Measurements from ENCODE around the gene DLG2. TPM values are rescaled to one million over a fixed set of nuclear protein-coding genes. Genes with fewer than 3 reads are reported as not detected.

The DLG2 gene
- total RNA-seq, 1 donor from 2014 or later, result 5.9 TPM

GRCh38 chr11:84950569-84951270 lies 676.4 kb downstream of the DLG2 start:
- no peaks in the 10 kb centered on the region for H3K27me3 Mint-ChIP-seq

GRCh38 chr11:84947970-84948580 lies 679.1 kb downstream of the DLG2 start:
- Mint-ChIP-seq H3K9me3 (peaks cover 7% of the 10 kb centered on the region), H3K27me3 (no peaks in the 10 kb centered on the region), H3K36me3 (no peaks in the 10 kb centered on the region), H3K27ac (no peak overlapping the region), H3K4me3 (no peak overlapping the region), H3K4me1 (ENCODE audit: unreplicated experiment) (no peaks in the 10 kb centered on the region)
- no peak for TF ChIP-seq CTCF (conservative IDR thresholded peaks at IDR 0.05)
- no peak for DNase-seq (ENCODE audit: extremely low spot score, unreplicated experiment)

More at GRCh38 chr11:84950569-84951270, 676.4 kb downstream of the DLG2 start:
- no peak for TF ChIP-seq CTCF (conservative IDR thresholded peaks at IDR 0.05)
- no peaks in the 10 kb centered on the region for H3K9me3 Mint-ChIP-seq
- no peaks in the 10 kb centered on the region for H3K36me3 Mint-ChIP-seq
- H3K27ac Mint-ChIP-seq, result no peak overlapping the region
- H3K4me1 Mint-ChIP-seq (ENCODE audit: unreplicated experiment), result no peaks in the 10 kb centered on the region
- no peak for DNase-seq (ENCODE audit: extremely low spot score, unreplicated experiment)
- no peak overlapping the region for H3K4me3 Mint-ChIP-seq

DNA sequence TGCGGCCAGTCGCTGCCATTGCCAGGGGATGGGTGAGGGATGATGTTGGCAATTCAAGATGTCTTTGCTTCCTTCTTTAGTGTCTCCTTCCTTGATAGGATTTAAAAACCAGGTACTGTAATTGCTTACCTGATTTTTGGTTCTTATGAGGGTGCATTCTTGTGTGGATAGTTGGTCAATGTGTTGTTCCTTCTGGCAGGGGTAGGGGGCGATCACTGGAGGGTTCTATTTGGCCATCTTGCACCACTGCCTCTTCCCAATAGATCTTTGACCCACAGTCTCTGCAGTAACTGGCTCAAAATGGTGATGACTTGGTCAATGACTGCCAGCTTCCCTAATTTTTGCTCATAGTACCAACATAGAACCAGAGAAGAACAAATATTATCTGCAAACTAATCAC lies 680.1 kb downstream of the DLG2 start:
- Mint-ChIP-seq H3K9me3 (peaks cover 7% of the 10 kb centered on the region), H3K4me3 (no peak overlapping the region), H3K4me1 (ENCODE audit: unreplicated experiment) (no peaks in the 10 kb centered on the region), H3K27ac (no peak overlapping the region), H3K36me3 (no peaks in the 10 kb centered on the region), H3K27me3 (no peaks in the 10 kb centered on the region)
- DNase-seq (ENCODE audit: extremely low spot score, unreplicated experiment), result no peak
- no peak for TF ChIP-seq CTCF (conservative IDR thresholded peaks at IDR 0.05)

DNA sequence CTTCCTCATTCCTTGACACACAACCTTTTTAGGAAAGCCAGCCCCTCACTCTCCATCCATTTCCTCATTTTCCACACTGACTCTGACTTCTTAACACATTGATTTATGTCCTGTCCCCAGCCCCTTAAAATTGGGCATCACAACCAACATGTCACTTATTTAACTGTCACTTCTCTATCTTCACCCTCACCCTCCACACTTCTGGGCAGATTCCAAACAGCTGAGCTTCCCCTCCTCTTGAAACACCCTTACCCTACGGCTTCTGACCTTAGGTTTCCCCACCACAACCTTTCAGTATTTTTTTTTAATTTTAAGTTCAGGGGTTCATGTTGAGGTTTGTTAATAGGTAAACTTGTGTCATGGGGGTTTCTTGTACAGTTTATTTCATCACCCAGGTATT lies 696.3 kb downstream of the DLG2 start:
- Mint-ChIP-seq H3K4me1 (ENCODE audit: unreplicated experiment) (no peaks in the 10 kb centered on the region), H3K9me3 (no peaks in the 10 kb centered on the region), H3K4me3 (no peak overlapping the region), H3K27ac (no peak overlapping the region), H3K27me3 (peaks cover 5% of the 10 kb centered on the region), H3K36me3 (no peaks in the 10 kb centered on the region)
- TF ChIP-seq CTCF (conservative IDR thresholded peaks at IDR 0.05), result no peak
- DNase-seq (ENCODE audit: extremely low spot score, unreplicated experiment), result no peak

DNA sequence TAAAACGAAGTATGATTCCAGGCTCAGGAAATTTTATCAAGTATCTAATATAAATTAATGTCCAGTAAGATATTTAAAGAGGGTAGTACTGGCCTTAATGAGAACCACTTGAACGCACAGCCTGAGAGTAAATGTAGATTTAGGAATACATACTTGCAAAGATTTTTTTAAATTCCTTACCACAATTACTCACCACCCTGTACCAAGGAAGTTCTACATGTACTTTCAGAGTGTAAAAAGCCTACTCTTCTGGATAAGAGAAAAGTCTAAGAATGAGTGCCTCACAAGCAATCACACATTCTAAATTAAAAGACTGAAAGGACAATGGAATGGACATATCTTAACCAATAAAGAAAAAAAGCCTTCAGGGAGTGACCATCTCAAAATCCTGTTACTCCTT lies 697.4 kb downstream of the DLG2 start:
- H3K4me3 Mint-ChIP-seq, result no peak overlapping the region
- no peaks in the 10 kb centered on the region for H3K4me1 Mint-ChIP-seq (ENCODE audit: unreplicated experiment)
- H3K27ac Mint-ChIP-seq, result no peak overlapping the region
- TF ChIP-seq CTCF (conservative IDR thresholded peaks at IDR 0.05), result no peak
- H3K9me3 Mint-ChIP-seq, result no peaks in the 10 kb centered on the region
- DNase-seq (ENCODE audit: extremely low spot score, unreplicated experiment), result no peak
- peaks cover 8% of the 10 kb centered on the region for H3K27me3 Mint-ChIP-seq
- H3K36me3 Mint-ChIP-seq, result no peaks in the 10 kb centered on the region
